ENCODE measurements around the gene RNF224. TPM values are rescaled to one million over a fixed set of nuclear protein-coding genes. Genes with fewer than 3 reads are reported as not detected.

Gene RNF224
- total RNA-seq, 2 experiments from 2014 or later, result 0.14 TPM; not detected in 1

DNA sequence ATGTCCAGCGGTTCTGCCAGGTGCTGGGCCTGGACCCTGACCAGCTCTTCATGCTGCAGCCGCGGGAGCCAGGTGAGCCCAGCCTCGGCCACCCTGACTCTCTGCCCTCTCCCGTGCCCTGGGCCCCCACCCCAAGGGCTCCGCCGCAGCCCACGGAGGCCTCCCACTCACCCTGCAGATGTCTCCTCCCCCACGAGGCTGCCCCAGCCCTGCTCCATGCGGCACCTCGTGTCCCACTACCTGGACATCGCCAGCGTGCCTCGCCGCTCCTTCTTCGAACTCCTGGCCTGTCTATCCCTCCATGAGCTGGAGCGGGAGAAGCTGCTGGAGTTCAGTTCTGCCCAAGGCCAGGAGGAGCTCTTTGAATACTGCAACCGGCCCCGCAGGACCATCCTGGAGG lies 12.7 kb upstream of the RNF224 start:
- Histone ChIP-seq H3K27ac (ENCODE audit: low read depth in 1 of 2, low read length in 2 of 2) (no peak overlapping the region), H3K4me3 (ENCODE audit: low read length) (no peak overlapping the region), H3K36me3 (ENCODE audit: insufficient read depth, low read length) (peaks cover 6% of the 10 kb centered on the region), H3K9me3 (ENCODE audit: control insufficient read depth in 1 of 2, insufficient read depth in 1 of 2, low read length in 2 of 2) (no peaks in the 10 kb centered on the region), H3K27me3 (ENCODE audit: control insufficient read depth in 1 of 2, insufficient read depth in 2 of 2, low read length in 2 of 2) (no peaks in the 10 kb centered on the region), H3K4me1 (ENCODE audit: insufficient read depth, low read length) (no peaks in the 10 kb centered on the region)
- DNase-seq (no peak), ATAC-seq (ENCODE audit: poor library complexity) (no peak)
- Mint-ChIP-seq H3K27me3 (no peaks in the 10 kb centered on the region), H3K9me3 (no peaks in the 10 kb centered on the region), H3K36me3 (ENCODE audit: low read depth) (no peaks in the 10 kb centered on the region), H3K4me1 (ENCODE audit: low read depth) (no peaks in the 10 kb centered on the region), H3K4me3 (no peak overlapping the region), H3K27ac (no peak overlapping the region)
- intact Hi-C loops (cut with DNase I, micrococcal nuclease), result no loop called here
- ChIA-PET POLR2A (interaction anchor here (1.0 kb wide), 1 partner anchor 8 kb away, joined by 3 read pairs; no protein-coding TSS in a partner anchor), CTCF (no interaction called here)
- TF ChIP-seq, protein P1, sequence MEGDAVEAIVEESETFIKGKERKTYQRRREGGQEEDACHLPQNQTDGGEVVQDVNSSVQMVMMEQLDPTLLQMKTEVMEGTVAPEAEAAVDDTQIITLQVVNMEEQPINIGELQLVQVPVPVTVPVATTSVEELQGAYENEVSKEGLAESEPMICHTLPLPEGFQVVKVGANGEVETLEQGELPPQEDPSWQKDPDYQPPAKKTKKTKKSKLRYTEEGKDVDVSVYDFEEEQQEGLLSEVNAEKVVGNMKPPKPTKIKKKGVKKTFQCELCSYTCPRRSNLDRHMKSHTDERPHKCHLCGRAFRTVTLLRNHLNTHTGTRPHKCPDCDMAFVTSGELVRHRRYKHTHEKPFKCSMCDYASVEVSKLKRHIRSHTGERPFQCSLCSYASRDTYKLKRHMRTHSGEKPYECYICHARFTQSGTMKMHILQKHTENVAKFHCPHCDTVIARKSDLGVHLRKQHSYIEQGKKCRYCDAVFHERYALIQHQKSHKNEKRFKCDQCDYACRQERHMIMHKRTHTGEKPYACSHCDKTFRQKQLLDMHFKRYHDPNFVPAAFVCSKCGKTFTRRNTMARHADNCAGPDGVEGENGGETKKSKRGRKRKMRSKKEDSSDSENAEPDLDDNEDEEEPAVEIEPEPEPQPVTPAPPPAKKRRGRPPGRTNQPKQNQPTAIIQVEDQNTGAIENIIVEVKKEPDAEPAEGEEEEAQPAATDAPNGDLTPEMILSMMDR (IDR thresholded peaks at IDR 0.05), result no peak

DNA sequence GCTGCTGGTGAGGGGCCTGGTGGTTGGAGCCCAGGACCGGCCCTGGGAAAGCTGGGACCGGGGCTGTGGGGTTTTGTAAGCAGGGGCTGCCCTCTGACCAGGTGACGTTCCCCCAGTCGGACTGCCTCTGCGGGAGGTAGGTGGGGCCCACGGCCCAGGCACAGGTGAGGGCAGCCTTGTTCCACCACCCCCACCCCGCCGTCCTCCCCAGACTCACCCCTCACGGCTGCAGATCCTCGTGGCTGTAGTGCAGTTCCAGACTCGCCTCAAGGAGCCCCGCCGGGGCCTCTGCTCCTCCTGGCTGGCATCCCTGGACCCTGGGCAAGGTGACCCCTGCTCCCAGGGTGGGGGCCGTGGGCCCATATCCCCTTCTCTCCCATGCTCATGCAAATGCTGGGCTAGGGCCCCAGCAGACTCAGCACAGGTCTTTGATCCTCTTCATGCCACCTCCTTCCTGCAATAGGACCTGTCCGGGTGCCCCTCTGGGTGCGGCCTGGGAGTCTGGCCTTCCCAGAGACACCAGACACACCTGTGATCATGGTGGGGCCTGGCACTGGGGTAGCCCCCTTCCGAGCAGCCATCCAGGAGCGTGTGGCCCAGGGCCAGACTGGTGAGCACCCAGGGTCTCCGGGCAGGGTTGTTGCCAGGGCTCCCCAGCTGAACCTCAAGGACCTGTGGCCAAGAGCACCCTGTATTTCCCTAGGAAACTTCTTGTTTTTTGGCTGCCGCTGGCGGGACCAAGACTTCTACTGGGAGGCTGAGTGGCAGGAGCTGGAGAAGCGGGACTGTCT lies 11.9 kb upstream of the RNF224 start:
- H3K27ac ChIP-seq (ENCODE audit: low read depth in 1 of 2, low read length in 2 of 2), result no peak overlapping the region
- H3K36me3 ChIP-seq (ENCODE audit: insufficient read depth, low read length), result peaks cover 6% of the 10 kb centered on the region
- no peak for ATAC-seq (ENCODE audit: poor library complexity)
- TF ChIP-seq, protein P1 (IDR thresholded peaks at IDR 0.05), result no peak
- no peaks in the 10 kb centered on the region for H3K27me3 Mint-ChIP-seq
- CTCF ChIA-PET, result no interaction called here
- H3K4me3 Mint-ChIP-seq, result no peak overlapping the region
- no peaks in the 10 kb centered on the region for H3K4me1 ChIP-seq (ENCODE audit: insufficient read depth, low read length)
- H3K27ac Mint-ChIP-seq, result no peak overlapping the region
- H3K4me3 ChIP-seq (ENCODE audit: low read length), result no peak overlapping the region
- H3K27me3 ChIP-seq (ENCODE audit: control insufficient read depth in 1 of 2, insufficient read depth in 2 of 2, low read length in 2 of 2), result no peaks in the 10 kb centered on the region
- H3K9me3 Mint-ChIP-seq, result no peaks in the 10 kb centered on the region
- no peaks in the 10 kb centered on the region for H3K4me1 Mint-ChIP-seq (ENCODE audit: low read depth)
- no peaks in the 10 kb centered on the region for H3K36me3 Mint-ChIP-seq (ENCODE audit: low read depth)
- H3K9me3 ChIP-seq (ENCODE audit: control insufficient read depth in 1 of 2, insufficient read depth in 1 of 2, low read length in 2 of 2), result no peaks in the 10 kb centered on the region
- intact Hi-C loops (cut with DNase I, micrococcal nuclease), result no loop called here
- no peak for DNase-seq
- POLR2A ChIA-PET, result interaction anchor here (1.0 kb wide), 2 partner anchors 7 to 11 kb away, joined by 3 read pairs; no protein-coding TSS in a partner anchor

DNA sequence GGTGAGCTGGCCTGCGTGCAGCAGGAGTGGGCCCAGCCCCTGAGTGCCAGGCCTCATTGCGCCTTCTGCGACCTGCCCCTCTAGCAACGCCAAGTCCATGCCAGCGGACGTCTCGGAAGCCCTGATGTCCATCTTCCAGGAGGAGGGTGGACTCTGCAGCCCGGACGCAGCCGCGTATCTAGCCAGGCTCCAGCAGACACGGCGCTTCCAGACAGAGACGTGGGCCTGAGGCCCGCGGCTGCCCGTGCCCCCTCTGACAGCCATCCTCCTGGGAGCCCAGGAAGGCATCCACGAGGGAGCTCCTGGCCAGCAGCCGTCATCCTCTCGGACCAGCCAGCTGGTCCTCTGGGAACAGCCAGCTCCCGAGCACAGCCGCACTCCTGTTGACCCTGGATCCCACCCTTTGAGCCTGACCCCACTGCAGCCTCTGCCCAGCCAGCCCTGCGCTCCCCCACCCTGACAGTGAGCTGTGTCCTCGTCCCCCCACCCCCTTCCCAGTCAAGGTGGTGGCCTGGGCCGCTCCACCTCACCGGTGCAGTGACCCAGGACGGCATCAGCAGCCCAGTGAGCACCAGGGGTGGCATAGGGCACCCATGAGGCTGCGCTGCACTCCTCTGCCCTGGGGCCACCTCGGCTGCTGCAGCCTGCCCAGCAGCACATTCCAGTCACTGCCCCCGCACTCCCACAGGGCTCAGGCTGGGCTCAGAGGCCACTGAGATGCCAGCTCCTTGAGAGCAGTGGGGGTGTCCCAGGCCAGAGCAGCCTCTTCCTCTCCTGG lies 10.9 kb upstream of the RNF224 start:
- no peak for ATAC-seq (ENCODE audit: poor library complexity)
- TF ChIP-seq, protein P1 (IDR thresholded peaks at IDR 0.05), result no peak

More for the DNA sequence above, 10.9 kb upstream of the RNF224 start:
- Histone ChIP-seq H3K27ac (ENCODE audit: low read depth in 1 of 2, low read length in 2 of 2) (no peak overlapping the region), H3K9me3 (ENCODE audit: control insufficient read depth in 1 of 2, insufficient read depth in 1 of 2, low read length in 2 of 2) (no peaks in the 10 kb centered on the region), H3K27me3 (ENCODE audit: control insufficient read depth in 1 of 2, insufficient read depth in 2 of 2, low read length in 2 of 2) (no peaks in the 10 kb centered on the region), H3K36me3 (ENCODE audit: insufficient read depth, low read length) (peaks cover 6% of the 10 kb centered on the region), H3K4me1 (ENCODE audit: insufficient read depth, low read length) (peaks cover under 1% of the 10 kb centered on the region), H3K4me3 (ENCODE audit: low read length) (no peak overlapping the region)
- H3K27me3 Mint-ChIP-seq, result no peaks in the 10 kb centered on the region
- intact Hi-C loops (cut with DNase I, micrococcal nuclease), result no loop called here
- H3K36me3 Mint-ChIP-seq (ENCODE audit: low read depth), result no peaks in the 10 kb centered on the region
- no peak overlapping the region for H3K27ac Mint-ChIP-seq
- DNase-seq, result no peak
- no peak overlapping the region for H3K4me3 Mint-ChIP-seq
- no peaks in the 10 kb centered on the region for H3K9me3 Mint-ChIP-seq
- no peaks in the 10 kb centered on the region for H3K4me1 Mint-ChIP-seq (ENCODE audit: low read depth)
- CTCF ChIA-PET, result no interaction called here
- POLR2A ChIA-PET, result interaction anchor here (1.0 kb wide), 1 partner anchor 12 kb away, joined by 3 read pairs; no protein-coding TSS in a partner anchor
